GM21619 (cell line): ENCODE data around the gene JAZF1.

Experiments
- ATAC-seq: cut with Tn5 transposase; IDR thresholded peaks from one replicate; pipeline ENCODE4 v1.9.1; 2021; ENCODE audit not compliant: unreplicated experiment

Gene JAZF1

DNA sequence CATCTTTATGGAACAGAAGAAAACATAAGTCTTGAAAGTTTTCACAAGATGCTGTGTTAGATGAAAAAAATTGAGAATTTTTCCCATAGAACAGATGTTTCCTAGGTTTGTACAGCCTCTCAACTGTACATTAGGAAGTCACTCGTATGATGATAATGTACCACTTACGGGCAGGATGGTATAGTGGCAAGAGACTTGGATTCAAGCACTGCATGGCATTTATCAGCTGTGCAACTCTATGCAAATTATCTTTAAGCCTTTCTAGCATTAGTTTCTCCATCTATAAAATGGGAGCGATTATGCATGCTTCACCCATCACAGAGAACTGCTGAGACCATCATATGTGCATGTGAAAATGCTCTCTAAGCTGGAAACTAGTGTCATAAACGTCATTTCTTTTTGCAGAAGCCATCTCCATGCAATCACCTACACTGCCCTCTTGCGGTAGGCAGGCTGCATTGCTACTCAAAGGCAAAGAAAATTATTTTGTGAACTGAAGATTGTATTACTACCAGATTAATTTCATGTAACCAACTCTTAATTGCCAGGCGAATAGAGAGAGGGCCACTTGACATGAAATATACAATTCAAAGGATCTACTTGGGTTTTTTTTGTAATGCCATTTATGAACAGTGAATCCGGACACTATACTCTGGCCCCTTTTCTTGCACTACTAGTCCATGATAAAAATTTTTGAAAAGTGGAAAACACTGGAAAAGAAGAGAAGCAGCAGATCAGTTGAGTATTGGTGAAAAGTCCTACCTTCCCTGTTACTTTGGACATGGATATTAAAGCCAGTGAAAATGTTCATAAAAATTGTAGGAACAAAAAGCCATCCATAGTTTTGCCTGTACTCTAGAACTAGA, 102.3 kb downstream of the JAZF1 start:
- peak; percentile 69 for ATAC-seq

DNA sequence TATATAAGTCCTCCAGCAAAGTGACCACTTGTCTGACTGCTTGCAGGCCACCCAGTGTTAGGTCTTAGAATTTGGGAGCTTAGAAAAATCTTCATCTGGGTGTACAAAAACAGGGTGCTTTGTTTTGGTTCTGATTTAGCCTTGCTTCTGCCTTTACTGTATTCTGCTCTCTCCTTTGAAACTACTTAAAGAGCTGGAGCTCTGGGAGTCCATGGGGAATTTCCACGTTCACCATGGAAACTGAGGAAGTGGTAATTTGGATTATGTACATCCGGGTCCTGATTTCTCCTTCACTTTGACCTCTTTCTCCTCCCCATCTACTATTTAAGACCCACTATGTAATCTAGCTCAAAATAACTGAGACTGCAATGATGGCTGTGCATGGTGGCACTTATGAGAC, 103.0 kb downstream of the JAZF1 start:
- no peak for ATAC-seq

DNA sequence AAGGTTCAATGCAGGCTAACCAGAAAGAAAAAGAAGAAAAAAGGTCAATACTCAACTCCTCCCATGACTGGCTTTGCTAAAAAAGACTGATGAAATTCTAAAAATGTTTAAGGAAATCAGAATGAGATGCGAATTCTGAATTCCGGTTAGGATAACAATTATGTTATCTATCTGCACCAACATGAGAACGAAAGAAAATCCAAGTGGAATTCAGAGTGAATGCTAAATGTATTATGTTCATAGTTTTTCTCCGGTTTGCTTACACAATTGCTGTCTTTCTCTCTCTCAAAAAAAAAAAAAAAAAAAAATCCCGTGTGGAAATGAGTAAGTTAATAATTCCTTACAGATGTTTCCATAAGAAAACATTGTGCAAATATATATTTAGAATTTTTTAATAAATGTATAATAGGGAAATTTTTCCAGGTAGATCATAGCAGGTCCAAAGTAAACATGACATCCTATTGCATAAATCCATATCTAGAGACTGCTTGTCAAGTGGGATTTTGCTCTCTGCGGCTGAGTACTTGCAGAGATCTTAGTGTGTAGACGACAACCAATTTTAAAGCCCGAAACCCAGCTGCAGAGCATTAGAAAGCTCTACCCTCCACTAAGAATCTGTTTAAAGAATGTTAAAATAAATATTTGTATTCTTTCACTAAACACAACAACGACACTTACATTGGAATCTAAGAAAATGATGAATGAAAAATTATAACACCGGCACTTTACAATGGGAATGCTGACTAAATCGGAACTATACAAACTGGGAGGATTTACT, 104.0 kb downstream of the JAZF1 start:
- no peak for ATAC-seq

DNA sequence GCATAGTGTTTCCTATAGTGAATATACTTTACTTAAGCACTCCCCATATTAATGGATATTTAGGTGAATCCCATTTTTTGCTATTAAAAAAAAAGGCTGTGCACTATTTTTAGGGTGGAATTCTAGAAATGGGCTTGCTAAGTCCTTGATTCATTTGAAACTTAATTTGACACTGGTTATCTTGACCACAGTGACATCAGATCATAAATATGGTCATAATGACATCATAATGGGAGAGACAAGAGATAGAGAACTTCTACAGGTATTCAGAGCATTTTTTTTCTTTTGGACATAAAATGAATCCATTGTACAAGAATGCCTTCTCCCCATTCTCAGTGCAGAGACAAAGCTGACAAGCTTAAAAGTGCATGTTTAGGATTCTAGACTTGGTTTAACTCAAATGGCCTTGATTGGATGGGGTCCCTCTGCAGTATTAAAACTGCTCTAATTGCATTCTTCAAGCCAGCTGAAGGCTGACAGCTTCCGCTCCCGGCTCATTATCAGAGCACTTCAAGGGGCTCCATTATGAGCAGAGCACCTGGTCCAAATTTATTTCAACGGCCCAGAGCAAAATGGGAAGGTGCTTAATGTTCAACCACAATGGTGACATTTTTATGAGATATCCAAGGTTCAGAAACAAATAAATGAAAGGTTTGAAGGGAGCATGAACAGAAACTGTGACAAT, 104.8 kb downstream of the JAZF1 start:
- ATAC-seq = no peak

DNA sequence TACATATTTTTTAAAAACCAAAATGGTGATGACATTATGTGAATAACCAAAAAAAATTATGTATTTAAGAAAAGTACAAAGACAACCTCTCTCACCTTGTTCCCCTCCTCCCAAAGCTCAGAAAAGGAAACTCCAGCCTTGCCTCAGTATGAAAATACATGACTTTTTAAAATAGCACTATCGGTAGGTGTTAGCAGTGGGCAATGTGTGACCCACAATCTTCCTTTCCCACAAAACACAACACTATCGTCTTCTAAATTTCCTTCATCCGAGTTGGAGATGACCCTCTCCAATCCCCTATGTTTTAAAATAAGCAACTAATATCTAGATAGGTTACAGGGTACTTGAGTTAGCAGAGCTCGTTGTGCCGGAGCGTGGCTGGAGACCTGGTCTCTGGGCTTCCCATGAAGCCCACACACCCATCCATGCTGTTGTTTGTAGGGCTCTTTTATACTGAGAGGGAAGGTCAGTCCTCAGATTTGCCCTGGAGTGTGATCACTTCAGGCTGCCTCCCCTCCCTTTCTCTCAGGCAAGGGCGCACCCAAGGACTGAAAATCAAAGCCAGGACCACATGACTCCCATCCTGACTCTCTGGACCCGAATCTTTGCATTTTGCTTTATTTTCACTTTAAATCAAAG, 107.6 kb downstream of the JAZF1 start:
- ATAC-seq = no peak

DNA sequence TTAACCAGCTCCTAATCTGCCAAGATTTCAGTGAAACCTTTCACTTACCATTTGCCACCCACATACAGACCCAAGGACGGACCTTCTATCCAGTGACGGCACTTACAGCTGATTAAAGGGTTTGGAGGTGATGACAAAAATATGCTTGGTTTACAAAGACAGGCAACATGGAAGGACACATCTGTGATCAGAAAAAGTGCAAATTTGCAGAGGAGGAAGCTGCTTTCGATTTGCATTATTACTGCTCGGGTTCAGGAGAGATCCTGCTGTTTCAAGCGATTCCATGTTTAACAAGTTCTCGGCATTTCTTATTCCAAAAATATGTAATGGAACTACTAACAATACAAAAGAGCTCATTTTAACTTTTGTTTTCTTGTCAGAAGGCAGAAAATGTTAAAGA, 109.0 kb downstream of the JAZF1 start:
- ATAC-seq = no peak

DNA sequence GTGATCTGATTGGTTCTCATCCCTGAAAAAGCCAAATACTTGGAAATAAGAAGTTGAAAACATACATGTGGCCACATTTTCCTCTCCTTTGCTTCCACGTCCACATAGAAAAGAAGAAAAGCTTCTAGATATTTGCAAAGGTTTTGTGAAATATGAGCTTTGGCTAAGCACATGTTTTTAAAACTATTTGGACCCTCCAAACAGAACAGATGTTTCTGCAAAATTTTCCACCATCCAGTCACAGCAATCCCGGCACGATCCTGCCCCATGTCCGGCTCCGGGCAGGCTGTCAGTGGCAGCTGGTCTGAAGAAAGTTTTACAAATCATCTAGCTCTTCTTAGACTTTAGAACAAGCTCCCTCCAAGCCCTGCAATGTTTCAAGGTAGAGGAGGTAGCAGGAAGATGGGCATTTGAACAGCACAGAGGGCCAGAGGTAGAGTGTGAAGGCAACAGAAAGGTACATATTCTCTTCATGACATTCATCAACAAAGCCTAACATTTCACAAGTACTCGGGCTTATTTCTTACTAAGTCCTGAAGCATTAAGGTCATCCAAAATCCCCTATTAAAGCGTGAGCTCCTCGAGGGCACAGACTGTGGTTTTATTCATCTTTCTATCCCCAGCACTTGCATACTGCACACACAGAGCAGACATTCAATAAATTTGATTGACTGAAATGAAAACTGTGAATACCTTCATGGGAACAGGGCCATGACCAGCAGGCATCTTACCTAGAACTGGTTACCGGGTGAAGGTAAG, 110.1 kb downstream of the JAZF1 start:
- ATAC-seq = no peak

DNA sequence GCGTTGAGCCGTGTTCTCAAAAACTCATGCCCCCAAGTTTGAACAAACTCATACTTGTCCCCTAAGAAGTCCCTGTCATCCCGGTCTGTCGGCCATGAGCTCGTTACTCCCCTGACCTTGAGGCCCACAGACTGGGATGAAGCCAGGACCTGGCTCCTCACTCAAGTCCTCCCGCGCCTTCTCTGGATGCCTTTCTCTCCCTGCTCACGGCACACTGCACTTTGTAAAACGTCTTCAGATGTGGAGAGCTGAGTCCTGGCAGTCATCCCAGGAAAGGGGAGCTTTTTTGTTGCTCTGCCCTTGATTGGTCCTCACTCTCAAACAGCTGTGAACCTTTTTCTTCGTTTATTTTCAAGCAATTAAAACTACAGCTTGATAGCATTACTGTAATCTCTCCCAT, 110.8 kb downstream of the JAZF1 start:
- no peak for ATAC-seq

DNA sequence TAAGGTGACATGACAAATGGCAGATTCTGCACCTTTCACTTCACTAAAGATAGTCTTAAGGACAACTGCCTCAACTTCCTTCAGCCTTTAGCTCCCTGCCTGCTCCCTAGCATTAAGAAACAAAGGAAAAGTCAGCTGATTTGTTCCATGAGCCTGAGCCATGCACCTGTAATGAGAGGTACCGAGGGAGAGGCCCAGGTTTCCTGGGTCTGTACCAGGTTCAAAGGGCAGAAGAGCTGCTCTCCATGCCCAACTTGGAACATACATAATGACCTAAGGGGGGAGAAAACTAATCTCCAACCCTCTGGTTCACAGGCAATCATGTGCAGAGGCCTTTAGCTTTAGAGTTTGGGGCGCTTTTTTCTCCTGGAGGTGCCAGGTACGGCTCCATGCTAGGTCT, 111.2 kb downstream of the JAZF1 start:
- ATAC-seq = no peak

DNA sequence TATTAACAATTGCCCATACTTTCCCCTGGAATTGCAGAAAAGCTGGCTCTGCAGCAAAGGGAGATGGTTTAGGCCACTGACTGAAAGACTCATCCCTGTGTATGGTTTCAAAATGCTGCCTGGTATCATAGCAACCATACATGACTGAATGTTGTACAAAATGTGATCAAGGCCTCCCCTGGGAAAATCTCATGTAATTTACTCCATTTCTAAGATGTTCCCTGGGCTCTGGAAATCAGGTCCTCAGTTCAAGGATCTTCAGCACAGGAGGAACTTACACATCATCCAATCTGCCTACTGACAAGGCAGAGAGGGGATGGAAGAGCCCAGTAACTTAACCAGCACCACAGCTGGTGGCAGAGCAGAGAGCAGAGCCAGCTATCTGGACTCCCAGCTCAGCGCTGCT, 111.8 kb downstream of the JAZF1 start:
- no peak for ATAC-seq

DNA sequence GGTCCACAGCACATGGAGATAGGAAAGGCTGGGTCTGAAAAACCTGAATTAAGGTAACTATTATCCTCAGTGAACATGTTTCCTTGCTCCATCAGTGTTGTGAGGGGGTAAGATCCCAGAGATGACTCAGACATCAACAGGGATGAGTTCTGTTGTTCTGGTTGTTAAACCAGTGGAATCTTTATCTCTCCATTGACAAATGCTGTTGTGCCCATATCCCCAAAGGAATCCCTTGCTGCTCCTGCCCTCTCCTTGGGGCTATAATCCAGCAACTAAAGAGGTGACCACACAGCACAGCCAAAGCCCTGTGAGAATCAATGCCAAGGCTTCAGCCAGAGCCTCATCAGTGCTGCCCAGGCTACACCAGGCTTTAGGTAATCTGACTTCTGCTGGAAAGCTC, 113.4 kb downstream of the JAZF1 start:
- ATAC-seq = no peak

DNA sequence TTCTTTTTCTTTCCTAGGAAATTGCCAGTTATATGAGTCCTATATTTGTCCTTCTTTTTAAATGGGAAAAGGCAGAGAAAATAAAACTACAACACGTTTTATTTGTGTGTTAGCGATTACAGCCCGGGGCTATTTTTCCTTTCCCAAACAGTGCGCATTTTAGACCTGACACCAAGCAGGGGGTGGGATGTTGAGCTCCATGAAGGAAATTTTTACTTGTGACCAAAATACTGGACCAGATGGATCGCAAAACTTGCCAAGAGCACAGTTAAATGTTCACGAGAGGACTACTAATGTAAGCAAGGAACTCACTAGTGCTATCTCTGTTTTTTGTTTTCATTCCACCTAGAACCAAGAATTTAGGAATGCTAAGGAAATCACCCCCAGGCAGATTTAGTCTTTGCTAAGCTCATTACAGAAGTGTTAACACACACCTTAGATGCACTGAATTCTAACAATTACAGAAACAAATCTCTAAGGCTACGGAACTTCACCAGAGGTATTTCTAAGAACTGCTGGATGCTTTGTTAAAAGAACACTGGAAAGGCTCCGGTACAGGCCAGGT, 114.8 kb downstream of the JAZF1 start:
- no peak for ATAC-seq

DNA sequence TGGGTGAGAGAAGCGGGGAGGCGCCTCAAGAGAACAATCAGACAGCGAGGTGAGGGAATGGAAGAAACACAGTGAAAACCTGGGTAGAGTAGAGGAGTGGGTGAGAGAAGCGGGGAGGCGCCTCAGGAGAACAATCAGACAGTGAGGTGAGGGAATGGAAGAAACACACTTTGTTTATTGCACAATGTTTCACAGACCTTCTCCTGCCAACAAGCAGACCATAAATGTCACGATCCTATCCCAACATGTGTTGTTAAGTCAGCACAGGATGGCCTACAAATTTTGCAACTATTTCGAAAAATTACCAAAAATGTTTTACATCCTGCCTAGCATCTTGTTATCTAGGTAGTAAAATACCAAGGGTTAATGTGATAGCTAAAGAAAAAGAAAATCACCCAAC, 115.3 kb downstream of the JAZF1 start:
- no peak for ATAC-seq

DNA sequence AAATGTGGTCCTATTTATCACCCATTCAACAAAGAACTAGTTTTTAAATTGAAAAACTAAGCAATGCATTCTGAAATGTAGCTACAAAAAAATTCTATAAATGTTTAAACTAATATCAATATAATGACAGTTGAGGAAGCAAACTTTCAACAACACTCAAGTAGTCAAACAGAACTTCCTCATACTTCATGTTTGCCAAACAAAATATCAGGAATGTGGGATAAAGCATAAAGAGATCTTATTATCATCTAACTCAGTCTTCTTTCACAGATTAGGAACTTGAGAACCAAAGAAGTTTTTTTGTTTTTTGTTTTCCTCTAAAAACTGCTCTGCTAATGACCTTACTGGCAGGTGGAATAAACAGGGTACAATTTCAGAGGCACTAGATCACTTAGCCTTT, 116.2 kb downstream of the JAZF1 start:
- ATAC-seq = no peak

DNA sequence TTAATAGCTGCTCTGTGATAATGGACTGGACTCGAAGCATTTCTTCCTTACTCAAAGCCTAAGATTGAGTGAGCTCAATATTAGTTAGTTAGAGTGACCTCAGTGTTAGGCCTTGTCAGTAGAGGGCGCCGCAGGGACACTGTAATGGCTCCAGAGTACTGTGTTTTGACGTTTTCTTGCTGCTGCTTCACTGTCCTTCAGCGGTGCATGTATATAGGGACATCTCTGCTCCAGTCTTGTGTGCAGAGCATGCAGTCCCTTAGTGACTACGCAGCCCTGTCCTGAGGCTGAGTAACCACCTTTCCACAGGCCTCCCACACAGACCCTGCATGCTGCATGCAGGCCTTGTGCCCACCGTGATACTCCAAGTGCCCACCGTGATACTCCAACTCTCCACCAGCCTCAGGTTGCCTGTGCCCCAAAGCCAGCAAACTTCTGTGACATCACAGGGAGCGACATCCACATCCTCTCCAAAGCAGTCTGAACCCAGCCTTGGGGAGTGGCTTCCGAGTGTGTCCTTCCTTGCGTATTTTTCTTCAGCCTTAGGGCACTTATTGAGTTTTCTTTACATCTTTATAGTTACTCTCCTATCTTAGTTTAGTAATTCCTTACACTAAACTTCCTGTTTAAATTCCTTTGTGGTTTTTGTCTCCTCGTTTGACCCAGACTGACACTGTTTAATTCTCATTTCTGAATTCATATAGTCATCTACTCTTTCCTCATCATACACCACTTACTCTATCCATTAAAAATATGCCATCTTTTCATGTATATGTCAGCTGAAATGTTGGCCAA, 118.2 kb downstream of the JAZF1 start:
- ATAC-seq = peak; percentile 76

DNA sequence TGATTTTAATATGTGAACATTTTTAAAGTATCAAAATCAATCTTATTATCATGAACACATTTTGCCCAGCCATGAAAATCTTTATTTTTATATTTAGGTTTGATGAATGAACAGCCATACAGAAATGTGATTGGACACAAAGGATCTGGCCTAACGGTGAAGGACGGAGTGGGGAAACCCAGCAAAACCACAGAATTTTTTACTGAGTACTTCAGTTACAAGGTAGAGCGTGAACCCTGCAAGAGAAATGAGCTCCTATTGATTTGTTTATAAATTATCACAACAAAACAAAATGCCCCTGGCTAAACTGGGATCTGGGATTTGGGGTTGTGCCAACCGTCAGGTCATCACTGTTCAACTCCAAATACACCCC, 118.8 kb downstream of the JAZF1 start:
- ATAC-seq = no peak

DNA sequence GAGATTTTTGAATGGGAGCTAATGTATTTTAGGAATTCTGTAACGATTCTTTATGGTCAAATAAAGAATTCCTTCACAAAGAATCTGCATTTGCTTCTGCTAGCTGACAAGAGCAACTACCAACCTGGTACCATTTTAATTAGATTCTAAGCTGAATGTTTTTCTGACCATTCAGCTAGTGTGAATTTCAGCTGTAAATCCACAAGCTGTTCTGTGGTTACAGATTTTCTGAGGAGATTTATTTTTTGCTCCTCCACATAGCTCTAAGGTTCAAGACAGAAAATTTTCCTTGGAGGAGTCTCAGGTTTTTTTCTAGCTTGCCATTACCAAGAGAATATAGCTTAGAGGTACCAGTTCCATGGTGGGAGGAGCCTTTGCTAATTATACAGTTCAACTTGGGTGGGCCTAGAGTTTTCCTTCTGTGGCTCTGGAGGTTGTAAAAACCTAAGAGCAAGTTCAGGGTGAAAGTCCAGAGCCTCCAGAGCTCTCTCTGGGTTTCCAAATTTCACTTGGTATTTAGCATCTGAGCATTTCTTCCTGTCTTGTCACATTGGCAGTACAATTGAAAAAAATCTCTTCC, 120.1 kb downstream of the JAZF1 start:
- no peak for ATAC-seq

DNA sequence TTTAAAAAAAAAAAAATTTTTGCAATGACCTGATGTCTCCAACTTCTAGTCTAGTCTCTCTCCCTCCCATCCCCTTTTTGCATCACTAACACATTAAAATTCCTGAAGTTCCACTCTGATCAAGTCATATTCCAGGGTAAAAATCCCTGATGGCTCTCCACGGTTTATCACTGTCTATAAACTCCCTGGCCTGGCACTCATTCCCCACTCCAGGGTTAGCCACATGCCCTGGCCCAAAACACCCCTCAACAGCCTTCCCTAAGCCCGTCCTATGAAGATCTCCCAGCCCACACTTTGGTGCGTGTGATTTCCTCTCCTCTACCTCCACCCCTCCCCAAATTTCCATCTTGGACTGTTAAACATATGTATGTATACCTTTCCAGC, 125.4 kb downstream of the JAZF1 start:
- no peak for ATAC-seq

DNA sequence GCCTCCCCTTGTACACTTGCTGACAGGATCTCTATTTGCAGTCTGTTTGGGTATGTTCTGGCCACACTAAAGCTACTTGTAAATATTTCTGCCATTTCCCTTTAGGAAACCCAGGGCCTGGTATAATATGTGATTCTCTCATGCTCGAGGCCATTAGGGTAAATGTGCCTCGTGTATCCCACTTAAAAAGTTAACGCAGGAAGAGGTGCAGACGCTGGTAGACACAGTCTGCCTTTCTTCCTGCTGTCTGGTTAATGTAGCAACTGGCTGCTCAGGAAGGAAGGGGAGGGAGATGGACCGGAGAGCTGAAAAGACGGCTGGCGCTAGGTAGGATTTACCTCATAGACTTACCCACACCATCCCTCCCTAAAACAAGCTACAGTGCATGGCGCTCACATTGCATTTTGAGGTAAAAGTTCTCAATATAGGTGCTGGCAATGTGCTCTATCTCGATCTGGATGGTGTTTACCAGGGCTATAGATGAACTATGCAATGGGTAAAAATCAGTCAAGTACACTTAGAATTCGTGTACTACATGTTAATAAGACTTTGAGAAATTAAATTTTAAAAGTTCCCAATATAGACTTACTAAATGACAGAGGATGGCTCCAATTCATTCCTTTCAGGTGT, 125.9 kb downstream of the JAZF1 start:
- ATAC-seq = no peak
